Measurements from ENCODE around the gene TBX5.

TBX5 gene

GRCh38 chr12:114430306-114430705 lies 24.4 kb upstream of the TBX5 start:
- no peak for DNase-seq

DNA sequence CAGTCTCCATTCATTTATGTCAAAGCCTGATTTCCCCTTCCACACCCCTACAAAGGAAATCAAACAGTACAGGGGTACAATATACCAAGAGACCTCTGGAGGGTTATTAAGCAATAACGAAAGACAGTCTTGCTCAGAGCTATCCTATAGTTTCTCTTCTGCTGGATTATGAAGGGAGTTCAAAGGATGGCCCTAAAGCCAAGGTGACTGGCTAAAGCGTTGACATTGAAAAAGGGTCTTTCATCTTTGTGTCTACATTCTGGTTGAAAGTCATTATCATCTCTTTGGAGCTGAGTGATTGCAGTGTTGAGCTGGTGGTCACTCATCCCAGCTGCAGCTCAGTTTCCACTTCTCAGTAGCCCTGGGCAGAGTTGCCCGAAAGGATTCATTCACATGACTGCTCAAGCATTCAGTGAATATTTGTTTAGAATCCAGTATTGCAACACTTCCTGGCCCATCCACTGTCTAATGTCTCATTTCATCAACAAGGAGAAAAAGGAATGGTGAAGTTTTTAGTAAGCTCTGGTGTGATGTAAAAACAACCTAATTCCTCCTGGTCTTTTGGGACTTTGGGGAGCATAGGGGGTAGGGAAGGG lies 19.2 kb upstream of the TBX5 start:
- no peak for DNase-seq

GRCh38 chr12:114420944-114421335 lies 15.0 kb upstream of the TBX5 start:
- DNase-seq = no peak

GRCh38 chr12:114420182-114420943 lies 14.4 kb upstream of the TBX5 start:
- no peak for DNase-seq

- no peak for DNase-seq
Observed at GRCh38 chr12:114416028-114416427, 10.1 kb upstream of the TBX5 start.

GRCh38 chr12:114415525-114415868 lies 9.6 kb upstream of the TBX5 start:
- no peak for DNase-seq

DNA sequence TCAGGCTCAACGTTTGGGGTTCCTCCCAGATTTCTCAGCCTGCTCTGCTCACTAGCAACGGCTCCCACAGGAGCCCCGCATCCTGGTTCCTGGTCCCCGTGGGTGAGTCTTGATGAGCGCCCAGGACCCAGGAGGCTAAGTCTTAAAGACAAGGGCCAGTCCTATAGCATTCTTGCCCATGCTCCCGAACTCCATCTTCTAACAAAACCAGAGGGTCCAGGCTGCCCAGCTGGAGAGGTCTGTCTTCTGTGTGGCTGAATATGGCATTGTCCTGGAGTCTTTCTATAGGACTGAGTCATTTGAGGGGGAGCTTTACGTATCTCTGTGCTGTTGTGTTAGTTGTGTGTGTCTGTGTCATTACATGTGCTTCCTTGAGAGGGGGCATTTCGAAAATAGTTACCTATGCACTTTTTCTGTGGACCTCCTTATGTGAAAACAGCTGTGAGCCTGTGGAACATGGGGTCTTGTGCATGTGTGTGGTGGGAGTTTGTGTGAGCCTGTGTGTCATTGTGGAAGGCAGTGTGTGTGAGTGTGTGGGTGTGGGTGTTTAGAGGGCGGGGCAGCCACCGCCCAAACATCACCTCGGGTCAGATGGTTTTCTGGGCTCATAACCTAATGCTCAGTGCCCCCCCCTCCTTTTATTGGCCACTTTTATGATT lies 9.1 kb upstream of the TBX5 start:
- no peak for DNase-seq

DNA sequence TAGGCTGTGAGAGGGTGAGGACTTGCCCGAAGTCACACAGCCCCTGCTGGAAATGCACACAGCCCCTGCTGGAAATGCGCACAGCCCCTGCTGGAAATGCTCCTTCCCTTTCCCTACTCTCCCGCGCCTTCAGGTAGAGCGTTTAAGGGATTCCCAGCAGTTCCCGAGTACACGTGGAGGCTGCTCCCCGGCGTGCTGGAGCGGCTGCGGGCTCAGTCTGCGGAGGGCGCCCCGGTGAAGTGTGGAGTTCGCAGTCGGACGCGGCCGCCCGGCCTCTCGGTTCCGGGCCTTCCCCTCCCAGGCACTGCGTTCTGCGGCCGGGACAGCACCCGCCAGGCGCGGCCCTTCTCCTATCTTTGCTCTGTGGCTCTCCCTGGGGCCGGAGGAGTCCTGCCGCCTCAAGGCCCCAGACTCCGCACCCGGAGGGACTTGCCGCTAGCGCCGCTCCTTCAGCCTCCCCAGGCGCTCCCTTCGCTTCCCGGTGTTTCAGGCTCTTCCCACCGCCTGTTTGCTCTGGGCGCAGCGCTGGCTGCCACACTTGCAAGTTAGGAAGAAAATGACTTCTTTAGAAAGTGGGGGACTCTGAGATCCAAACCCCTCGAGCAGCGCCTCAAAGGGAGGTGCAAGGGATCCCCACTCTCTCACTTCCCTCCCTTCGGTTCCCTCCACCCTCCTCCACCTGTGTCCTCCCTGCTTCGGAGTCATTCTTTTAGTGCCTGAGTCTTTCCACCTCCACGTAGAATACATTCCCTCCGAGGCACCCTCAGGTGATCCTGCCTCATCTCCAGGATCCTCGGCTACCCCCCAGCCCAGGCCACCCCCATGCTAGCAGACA lies 8.3 kb upstream of the TBX5 start:
- no peak for DNase-seq

DNA sequence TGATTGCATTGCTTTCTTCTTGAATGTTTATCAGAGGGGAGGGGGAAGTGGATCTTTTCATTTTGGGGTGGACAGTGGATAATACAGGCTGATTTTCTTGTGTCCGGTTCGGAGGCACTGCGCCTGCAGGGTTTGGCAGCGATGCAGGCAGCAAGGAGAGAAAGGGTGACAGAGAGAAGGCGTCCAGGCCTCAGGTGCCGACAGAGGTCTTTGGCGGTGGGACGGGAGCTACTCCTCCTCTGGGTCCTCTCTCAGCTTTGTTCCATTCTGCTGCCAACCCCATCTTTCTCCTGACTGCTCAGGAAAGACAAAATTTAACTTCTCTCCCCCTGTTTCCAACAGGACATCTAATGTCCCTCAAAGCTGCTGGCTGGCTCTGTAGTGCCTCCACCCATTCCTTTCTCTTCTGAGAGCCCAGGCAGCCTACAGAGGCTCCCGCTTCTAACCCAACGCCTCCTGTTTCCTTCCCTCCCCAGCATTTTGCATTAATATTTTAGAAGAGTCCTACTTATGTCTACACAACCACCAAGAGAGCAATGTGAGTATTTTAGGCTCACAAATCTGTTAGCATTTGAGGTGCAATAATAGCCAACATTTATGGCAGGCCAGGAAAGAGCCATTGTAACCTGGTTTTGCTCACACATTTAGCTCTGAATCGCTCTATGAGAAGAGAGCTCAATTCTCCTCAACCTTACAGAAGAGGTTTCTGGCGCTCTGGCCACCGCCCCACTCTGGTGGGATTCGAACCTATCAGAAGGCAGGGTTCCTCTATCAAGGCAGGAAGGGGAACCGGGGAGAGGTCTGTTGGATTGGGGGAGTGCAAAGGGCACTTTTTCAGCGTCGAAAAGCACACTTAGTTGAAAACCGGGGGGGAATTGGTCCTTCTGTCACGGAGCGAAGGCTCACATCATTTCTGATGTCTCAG lies 7.1 kb upstream of the TBX5 start:
- DNase-seq = no peak

- no peak for DNase-seq
Observed at GRCh38 chr12:114412307-114412706, 6.4 kb upstream of the TBX5 start.

- DNase-seq = no peak
Observed at GRCh38 chr12:114411071-114411837, 5.3 kb upstream of the TBX5 start.

DNA sequence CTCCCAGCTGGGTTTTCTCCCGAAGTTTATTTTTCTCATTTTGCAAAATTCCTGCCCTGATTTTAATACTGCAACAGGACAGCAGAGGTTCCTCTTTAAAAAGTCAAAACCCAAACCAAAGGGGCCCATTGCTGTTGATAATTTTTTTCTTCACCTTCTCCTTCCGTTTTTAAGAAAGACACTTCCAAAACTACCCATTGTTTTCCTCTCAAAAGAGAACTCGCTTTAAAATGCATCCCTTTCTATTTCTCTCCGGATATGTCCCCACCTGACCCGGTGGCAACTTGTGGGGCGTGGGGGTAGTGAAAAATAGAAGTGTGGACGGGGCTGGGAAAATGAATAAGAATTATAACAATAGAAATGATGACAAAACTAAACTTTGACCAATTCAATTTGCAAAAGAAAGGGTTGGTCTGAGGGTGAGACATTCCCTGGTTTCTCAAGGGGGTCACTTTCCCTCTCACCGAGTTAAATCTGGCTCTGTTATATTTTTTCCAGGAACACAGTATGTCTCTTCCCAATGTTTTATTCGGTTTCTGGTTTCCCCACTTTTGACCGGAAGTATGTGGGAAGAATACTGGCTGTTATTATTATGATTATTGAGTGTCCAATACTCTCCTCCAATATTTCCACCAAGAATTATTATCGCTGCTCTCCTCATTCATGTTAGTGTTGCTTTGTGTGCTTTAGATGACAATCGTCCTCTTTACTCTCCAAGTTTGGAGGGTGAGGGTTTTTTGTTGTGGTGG lies 4.1 kb upstream of the TBX5 start:
- no peak for DNase-seq

- no peak for DNase-seq
Observed at GRCh38 chr12:114408886-114409851, 3.2 kb upstream of the TBX5 start.

GRCh38 chr12:114408471-114408885 lies 2.5 kb upstream of the TBX5 start:
- DNase-seq = no peak

DNA sequence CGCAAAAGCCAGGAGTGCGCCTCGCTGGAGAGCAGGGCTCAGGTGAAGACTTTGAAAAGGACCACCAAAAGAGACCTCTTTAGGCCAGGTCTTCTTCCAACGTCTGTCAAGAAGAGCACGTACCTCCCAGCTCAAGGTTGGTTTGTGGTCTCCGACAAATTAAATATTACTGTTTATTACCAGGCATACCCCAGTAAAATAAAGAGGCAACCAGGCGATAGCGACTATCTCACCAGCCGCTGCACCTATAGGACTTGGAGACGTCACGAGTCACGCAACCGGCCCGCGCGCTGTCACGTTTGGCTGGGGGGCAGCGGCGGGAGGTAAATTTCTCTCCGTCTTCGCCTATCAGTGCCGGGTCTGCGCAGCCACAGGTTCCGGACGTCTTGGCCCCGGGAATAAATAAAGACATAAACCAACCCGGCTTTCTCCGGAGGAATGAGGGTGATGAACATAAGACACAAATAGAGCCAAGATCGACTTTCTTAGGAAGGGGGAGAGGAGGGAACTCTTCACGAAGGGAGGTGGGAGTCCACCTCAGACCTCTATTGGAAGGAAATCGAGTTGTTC lies 2.0 kb upstream of the TBX5 start:
- no peak for DNase-seq

DNA sequence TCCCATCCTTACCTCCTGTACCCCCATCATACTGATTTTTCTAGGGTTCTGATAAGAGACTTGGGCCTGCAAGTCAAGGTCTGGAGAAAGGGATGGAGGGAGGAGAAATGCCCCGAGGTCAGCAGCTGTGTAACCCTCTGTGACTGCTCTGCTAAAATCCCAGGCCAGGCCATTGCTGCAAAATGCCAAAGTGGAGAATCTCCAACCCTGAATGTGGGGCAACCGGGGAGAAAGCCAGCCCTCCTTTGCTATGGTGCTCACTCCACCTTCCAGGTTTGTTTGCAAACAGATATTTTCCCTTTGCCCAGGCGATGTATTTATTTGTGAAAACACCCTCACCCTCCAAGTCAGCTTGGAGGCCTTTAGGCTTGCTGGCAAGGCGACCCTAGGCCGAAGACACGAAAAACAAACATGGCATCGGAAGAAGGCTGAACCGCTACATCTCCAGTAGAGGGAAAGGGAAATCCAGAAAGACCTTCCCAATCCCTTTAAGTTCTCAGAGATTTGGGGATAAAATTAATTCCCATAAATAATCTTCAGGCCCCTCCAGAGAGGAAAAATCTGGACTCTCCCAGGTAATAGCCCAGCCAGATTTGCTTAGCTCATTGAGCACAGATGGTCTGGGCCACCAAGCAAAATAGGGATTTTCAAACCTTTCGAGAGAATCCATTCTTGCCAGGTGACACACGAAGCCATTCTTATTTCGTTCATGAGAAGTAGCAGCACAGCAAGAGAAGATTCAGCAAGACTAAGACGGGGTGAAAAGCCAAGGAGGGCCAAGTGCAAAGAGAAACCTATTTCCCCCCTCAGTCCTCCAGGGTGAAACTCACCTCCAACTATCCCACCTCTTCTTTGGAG lies 1.3 kb upstream of the TBX5 start:
- no peak for DNase-seq

GRCh38 chr12:114406316-114406983 lies 506 bp upstream of the TBX5 start:
- no peak for DNase-seq
